SK-N-MC (cell line): ENCODE data around the gene EPS15.
A peak's percentile ranks its signal among the peaks of the same experiment; 100 is the strongest.
"Not testable (repeated sequence)": the region's sequence is repeated elsewhere in the genome, so short reads cannot be mapped to it uniquely, and the experiment has no call there.

Experiments
- DNase-seq: peaks from one replicate; pipeline ENCODE4 v3.0.0-alpha.2; 2011; ENCODE audit warnings: low read depth, low spot score
- H3K27ac ChIP-seq: fragments of 200-600 bp; sonication (generic); 2 replicates; pipeline ENCODE4 v1.5.1; 2016; ENCODE audit warnings: mixed run types
- H3K36me3 ChIP-seq: fragments of 200-600 bp; sonication (generic); 2 replicates; pipeline ENCODE4 v1.6.1; 2017; ENCODE audit warnings: antibody characterized with exemption, low read length, mixed read lengths; ENCODE audit not compliant: insufficient read depth
- H3K4me3 ChIP-seq: fragments of 200-600 bp; sonication (generic); 2 replicates; pipeline ENCODE4 v1.5.1; 2016
- H3K9ac ChIP-seq: fragments of 200-600 bp; sonication (generic); 2 replicates; pipeline ENCODE4 v1.8.0; 2017; ENCODE audit warnings: mixed run types, mixed read lengths; ENCODE audit not compliant: insufficient read length
- H3K9me3 ChIP-seq: fragments of 200-600 bp; sonication (generic); 2 replicates; pipeline ENCODE4 v1.6.1; 2017; ENCODE audit warnings: low read depth, mild to moderate bottlenecking, antibody characterized with exemption, low read length, moderate library complexity, mixed read lengths
- EZH2 ChIP-seq: fragments of 200-600 bp; sonication (generic); IDR thresholded peaks from one replicate; pipeline ENCODE4 v1.6.1; 2017; ENCODE audit warnings: antibody characterized with exemption
- FOXP2 ChIP-seq: optimal IDR thresholded peaks from 2 replicates; pipeline ENCODE3; 2011; ENCODE audit warnings: mild to moderate bottlenecking, moderate library complexity; ENCODE audit not compliant: insufficient read depth; ENCODE audit errors: extremely low read length, control extremely low read depth
- POLR2AphosphoS5 ChIP-seq: IDR thresholded peaks from 2 replicates; pipeline ENCODE4 v1.6.1; 2012; ENCODE audit warnings: mild to moderate bottlenecking, low read depth, low read length, borderline replicate concordance

EPS15 gene

GRCh38 chr1:51410568-51411460, 108.3 kb downstream of the EPS15 start:
- H3K27ac ChIP-seq = 0 out of 2 replicates have a peak overlapping the region, but pooled peaks have one; percentile 1
- no peak for DNase-seq
- no peak for TF ChIP-seq FOXP2
- TF ChIP-seq POLR2AphosphoS5 = no peak
- TF ChIP-seq EZH2 = no peak
- H3K4me3 ChIP-seq = no peak overlapping the region
- H3K9ac ChIP-seq = no peak overlapping the region
- peaks cover 26% of the 10 kb centered on the region for H3K36me3 ChIP-seq
- H3K9me3 ChIP-seq = no peaks in the 10 kb centered on the region

- H3K9ac ChIP-seq, DNase-seq, H3K27ac ChIP-seq, H3K4me3 ChIP-seq, H3K9me3 ChIP-seq: not testable (repeated sequence)
- peaks cover 32% of the 10 kb centered on the region for H3K36me3 ChIP-seq
These were observed 109.1 kb downstream of the EPS15 start for GRCh38 chr1:51409755-51410541.

GRCh38 chr1:51392241-51392640, 126.8 kb downstream of the EPS15 start:
- peaks cover 4% of the 10 kb centered on the region; the same call in 1 of the 2 replicates for H3K36me3 ChIP-seq

GRCh38 chr1:51390641-51391040, 128.4 kb downstream of the EPS15 start:
- not testable (repeated sequence) for H3K9me3 ChIP-seq, H3K27ac ChIP-seq, H3K4me3 ChIP-seq, H3K36me3 ChIP-seq, H3K9ac ChIP-seq, DNase-seq

More at GRCh38 chr1:51392241-51392640, 126.8 kb downstream of the EPS15 start:
- H3K9ac ChIP-seq = no peak overlapping the region
- no peak for DNase-seq
- no peak overlapping the region for H3K4me3 ChIP-seq
- no peaks in the 10 kb centered on the region for H3K9me3 ChIP-seq
- H3K27ac ChIP-seq = no peak overlapping the region
- no peak for TF ChIP-seq FOXP2
- no peak for TF ChIP-seq POLR2AphosphoS5
- TF ChIP-seq EZH2 = no peak

- H3K36me3 ChIP-seq = peaks cover 16% of the 10 kb centered on the region; the same call in 1 of the 2 replicates
- not testable (repeated sequence) for H3K9ac ChIP-seq
These were observed 131.8 kb downstream of the EPS15 start for GRCh38 chr1:51387288-51387687.

GRCh38 chr1:51386259-51386658, 132.8 kb downstream of the EPS15 start:
- H3K36me3 ChIP-seq = peaks cover 16% of the 10 kb centered on the region; the same call in 1 of the 2 replicates
- not testable (repeated sequence) for H3K27ac ChIP-seq, DNase-seq, H3K4me3 ChIP-seq, H3K9ac ChIP-seq, H3K9me3 ChIP-seq

More at GRCh38 chr1:51387288-51387687, 131.8 kb downstream of the EPS15 start:
- DNase-seq, H3K27ac ChIP-seq, H3K4me3 ChIP-seq, H3K9me3 ChIP-seq: not testable (repeated sequence)

GRCh38 chr1:51385776-51386175, 133.3 kb downstream of the EPS15 start:
- DNase-seq = no peak
- H3K27ac ChIP-seq = no peak overlapping the region
- no peak overlapping the region for H3K4me3 ChIP-seq
- no peak overlapping the region for H3K9ac ChIP-seq
- peaks cover 19% of the 10 kb centered on the region; the same call in 1 of the 2 replicates for H3K36me3 ChIP-seq
- H3K9me3 ChIP-seq = no peaks in the 10 kb centered on the region
- TF ChIP-seq EZH2 (no peak), POLR2AphosphoS5 (no peak), FOXP2 (no peak)

- no peak overlapping the region for H3K4me3 ChIP-seq
- TF ChIP-seq FOXP2 = no peak
- no peak for TF ChIP-seq POLR2AphosphoS5
- no peak for TF ChIP-seq EZH2
- no peak overlapping the region for H3K27ac ChIP-seq
- no peak for DNase-seq
- no peaks in the 10 kb centered on the region for H3K9me3 ChIP-seq
- H3K9ac ChIP-seq = no peak overlapping the region
- H3K36me3 ChIP-seq = peaks cover 27% of the 10 kb centered on the region; the same call in 1 of the 2 replicates
These were observed 137.1 kb downstream of the EPS15 start for GRCh38 chr1:51381964-51382363.

- DNase-seq = no peak
- TF ChIP-seq FOXP2 (no peak), POLR2AphosphoS5 (no peak)
- no peaks in the 10 kb centered on the region for H3K9me3 ChIP-seq
- no peak overlapping the region for H3K4me3 ChIP-seq
- H3K9ac ChIP-seq = no peak overlapping the region
- H3K36me3 ChIP-seq = peaks cover 27% of the 10 kb centered on the region; the same call in 1 of the 2 replicates
- H3K27ac ChIP-seq = no peak overlapping the region
These were observed 138.1 kb downstream of the EPS15 start for GRCh38 chr1:51380936-51381335.
